ENCODE data around the gene PRPF38B. TPM values are rescaled to one million over a fixed set of nuclear protein-coding genes. Genes with fewer than 3 reads are reported as not detected.
"Not testable (repeated sequence)": the region's sequence is repeated elsewhere in the genome, so short reads cannot be mapped to it uniquely, and the experiment has no call there.

The PRPF38B gene
- total RNA-seq, 1 donor from 2014 or later, result 39.3 TPM

DNA sequence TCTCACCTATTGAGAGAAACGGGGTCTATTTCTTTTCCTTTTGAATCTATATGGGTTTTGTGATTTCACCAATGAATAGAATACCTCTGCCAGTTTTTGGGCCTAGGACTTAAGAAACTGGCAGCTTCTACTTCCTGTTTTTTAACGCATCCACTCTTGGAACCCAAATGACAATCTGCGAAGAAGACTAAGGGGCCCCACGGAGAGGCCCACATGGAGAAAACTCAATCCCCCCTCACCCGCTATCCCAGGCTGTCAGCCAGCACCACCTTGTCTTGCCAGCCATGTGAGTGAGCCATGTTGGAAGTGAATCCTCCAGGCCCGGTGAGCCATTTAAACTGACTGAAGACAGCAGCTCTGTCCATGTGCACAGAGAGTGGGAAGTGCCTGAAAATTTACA lies 27.6 kb upstream of the PRPF38B start:
- Histone ChIP-seq H3K4me3 (no peak overlapping the region), H3K36me3 (no peaks in the 10 kb centered on the region), H3K27me3 (no peaks in the 10 kb centered on the region), H3K4me1 (peaks cover 1% of the 10 kb centered on the region), H3K9me3 (no peaks in the 10 kb centered on the region), H3K27ac (no peak overlapping the region)
- ATAC-seq (no peak), DNase-seq (no peak)
- TF ChIP-seq, protein P1, sequence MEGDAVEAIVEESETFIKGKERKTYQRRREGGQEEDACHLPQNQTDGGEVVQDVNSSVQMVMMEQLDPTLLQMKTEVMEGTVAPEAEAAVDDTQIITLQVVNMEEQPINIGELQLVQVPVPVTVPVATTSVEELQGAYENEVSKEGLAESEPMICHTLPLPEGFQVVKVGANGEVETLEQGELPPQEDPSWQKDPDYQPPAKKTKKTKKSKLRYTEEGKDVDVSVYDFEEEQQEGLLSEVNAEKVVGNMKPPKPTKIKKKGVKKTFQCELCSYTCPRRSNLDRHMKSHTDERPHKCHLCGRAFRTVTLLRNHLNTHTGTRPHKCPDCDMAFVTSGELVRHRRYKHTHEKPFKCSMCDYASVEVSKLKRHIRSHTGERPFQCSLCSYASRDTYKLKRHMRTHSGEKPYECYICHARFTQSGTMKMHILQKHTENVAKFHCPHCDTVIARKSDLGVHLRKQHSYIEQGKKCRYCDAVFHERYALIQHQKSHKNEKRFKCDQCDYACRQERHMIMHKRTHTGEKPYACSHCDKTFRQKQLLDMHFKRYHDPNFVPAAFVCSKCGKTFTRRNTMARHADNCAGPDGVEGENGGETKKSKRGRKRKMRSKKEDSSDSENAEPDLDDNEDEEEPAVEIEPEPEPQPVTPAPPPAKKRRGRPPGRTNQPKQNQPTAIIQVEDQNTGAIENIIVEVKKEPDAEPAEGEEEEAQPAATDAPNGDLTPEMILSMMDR (IDR thresholded peaks at IDR 0.05), result no peak
- intact Hi-C loops (cut with DNase I), result no loop called here

DNA sequence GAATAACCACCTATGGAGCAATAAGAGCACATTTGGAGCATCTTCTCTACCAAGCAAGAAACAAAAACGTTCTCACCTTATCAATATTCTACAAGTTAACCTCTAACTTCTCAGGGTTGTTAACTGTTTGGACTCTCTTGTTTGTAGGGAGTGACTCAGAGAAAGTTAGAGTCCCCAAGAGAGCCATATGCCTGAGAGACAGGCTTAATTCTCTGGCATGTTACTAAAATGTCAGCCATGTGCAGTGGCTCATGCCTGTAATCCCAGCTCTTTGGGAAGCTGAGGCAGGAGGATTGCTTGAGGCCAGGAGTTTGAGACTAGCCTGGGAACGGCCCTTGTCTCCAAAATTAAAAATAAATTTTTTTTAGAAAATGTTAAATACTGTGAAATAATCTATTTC lies 27.0 kb upstream of the PRPF38B start:
- no peaks in the 10 kb centered on the region for H3K27me3 ChIP-seq
- TF ChIP-seq, protein P1 (IDR thresholded peaks at IDR 0.05), result no peak
- H3K4me3 ChIP-seq, result no peak overlapping the region
- no peaks in the 10 kb centered on the region for H3K9me3 ChIP-seq
- intact Hi-C loops (cut with DNase I), result no loop called here
- no peak for ATAC-seq
- H3K36me3 ChIP-seq, result no peaks in the 10 kb centered on the region
- no peak overlapping the region for H3K27ac ChIP-seq
- H3K4me1 ChIP-seq, result no peaks in the 10 kb centered on the region
- no peak for DNase-seq

DNA sequence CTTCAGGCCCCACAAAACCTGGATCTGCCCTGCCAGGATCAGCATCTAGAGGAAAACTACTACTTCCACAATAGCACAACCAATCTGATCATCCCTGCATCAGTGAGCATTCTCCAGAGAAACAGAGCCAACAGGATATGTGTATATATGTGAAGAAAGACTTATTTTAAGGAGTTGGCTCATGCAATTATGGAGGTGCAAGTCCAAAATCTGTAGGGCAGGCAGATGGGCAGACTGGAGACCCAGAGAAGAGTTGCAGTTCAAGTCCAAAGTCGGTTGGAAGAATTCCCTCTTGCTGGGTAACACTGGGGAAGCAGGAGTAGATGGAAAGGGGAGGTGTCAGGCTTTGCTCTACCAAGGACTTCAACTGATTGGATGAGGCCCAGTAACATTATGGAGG lies 26.3 kb upstream of the PRPF38B start:
- TF ChIP-seq, protein P1 (IDR thresholded peaks at IDR 0.05), result no peak
- Histone ChIP-seq H3K27me3 (no peaks in the 10 kb centered on the region), H3K4me3 (no peak overlapping the region), H3K36me3 (no peaks in the 10 kb centered on the region), H3K27ac (no peak overlapping the region), H3K4me1 (no peaks in the 10 kb centered on the region), H3K9me3 (no peaks in the 10 kb centered on the region)
- intact Hi-C loops (cut with DNase I), result no loop called here
- no peak for ATAC-seq
- no peak for DNase-seq

DNA sequence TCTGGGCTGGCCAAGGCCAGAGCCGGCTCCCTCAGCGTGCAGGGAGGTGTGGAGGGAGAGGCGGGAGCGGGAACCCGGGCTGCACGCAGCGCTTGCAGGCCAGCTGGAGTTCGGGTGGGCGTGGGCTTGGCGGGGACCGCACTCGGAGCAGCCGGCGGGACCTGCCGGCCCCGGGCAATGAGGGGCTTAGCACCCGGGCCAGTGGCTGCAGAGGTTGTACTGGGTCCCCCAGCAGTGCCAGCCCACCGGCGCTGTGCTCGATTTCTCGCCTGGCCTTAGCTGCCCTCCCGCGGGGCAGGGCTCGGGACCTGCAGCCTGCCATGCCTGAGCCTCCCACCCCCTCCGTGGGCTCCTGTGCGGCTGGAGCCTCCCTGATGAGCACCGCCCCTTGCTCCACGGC lies 24.7 kb upstream of the PRPF38B start:
- H3K27ac ChIP-seq; H3K9me3 ChIP-seq; ATAC-seq; H3K27me3 ChIP-seq; H3K4me1 ChIP-seq; DNase-seq; H3K4me3 ChIP-seq; H3K36me3 ChIP-seq; intact Hi-C loops (cut with DNase I): not testable (repeated sequence)

DNA sequence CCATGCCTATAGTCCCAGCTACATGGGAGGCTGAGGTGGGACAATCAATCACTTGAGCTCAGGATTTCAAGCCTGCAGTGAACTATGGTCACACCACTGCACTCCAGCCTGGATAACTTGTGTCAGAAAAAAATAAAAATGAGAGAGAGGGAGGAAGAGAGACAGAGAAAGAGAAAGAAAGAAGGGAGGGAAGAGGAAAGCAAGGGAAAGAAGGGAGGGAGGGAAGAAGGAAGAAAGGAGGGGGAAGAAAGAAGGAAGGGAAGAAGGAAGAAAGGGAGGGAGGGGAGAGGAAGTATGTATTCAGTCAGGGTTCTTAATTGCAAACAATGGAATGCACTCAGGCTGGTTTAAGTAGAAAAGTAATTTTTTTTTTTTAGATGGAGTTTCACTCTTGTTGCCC lies 23.3 kb upstream of the PRPF38B start:
- no peak for DNase-seq
- intact Hi-C loops (cut with DNase I), result no loop called here
- Histone ChIP-seq H3K36me3 (no peaks in the 10 kb centered on the region), H3K27ac (no peak overlapping the region), H3K9me3 (no peaks in the 10 kb centered on the region), H3K27me3 (no peaks in the 10 kb centered on the region), H3K4me3 (no peak overlapping the region), H3K4me1 (no peaks in the 10 kb centered on the region)
- TF ChIP-seq, protein P1 (IDR thresholded peaks at IDR 0.05), result no peak
- no peak for ATAC-seq

DNA sequence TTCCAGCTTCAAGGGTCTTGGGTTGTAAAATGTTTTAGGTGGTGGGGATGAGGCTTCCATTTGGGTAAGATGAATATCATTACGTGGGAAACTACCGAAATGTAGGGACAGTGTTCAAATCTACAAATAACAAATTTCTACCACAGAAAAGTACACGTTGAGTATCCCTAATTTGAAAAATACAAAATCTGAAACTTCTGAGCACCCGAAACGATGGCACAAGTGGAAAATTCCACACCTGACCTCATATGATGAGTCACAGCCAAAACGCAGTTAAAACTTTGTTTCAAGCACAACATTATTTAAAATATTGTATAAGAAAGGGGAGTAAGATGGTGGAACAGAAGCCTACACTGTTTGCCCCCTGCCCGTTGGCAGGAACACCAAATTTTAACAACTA lies 22.4 kb upstream of the PRPF38B start:
- Histone ChIP-seq H3K27me3 (no peaks in the 10 kb centered on the region), H3K4me1 (no peaks in the 10 kb centered on the region), H3K36me3 (no peaks in the 10 kb centered on the region), H3K4me3 (no peak overlapping the region), H3K9me3 (no peaks in the 10 kb centered on the region), H3K27ac (no peak overlapping the region)
- DNase-seq (no peak), ATAC-seq (no peak)
- TF ChIP-seq, protein P1 (IDR thresholded peaks at IDR 0.05), result no peak
- intact Hi-C loops (cut with DNase I), result no loop called here

All from upper lobe of right lung (tissue), 1 donor.